ENCODE measurements around the gene MAPK10. TPM values are rescaled to one million over a fixed set of nuclear protein-coding genes. Genes with fewer than 3 reads are reported as not detected.

The MAPK10 gene
- total RNA-seq, 1 donor from 2014 or later = 2.2 TPM

DNA sequence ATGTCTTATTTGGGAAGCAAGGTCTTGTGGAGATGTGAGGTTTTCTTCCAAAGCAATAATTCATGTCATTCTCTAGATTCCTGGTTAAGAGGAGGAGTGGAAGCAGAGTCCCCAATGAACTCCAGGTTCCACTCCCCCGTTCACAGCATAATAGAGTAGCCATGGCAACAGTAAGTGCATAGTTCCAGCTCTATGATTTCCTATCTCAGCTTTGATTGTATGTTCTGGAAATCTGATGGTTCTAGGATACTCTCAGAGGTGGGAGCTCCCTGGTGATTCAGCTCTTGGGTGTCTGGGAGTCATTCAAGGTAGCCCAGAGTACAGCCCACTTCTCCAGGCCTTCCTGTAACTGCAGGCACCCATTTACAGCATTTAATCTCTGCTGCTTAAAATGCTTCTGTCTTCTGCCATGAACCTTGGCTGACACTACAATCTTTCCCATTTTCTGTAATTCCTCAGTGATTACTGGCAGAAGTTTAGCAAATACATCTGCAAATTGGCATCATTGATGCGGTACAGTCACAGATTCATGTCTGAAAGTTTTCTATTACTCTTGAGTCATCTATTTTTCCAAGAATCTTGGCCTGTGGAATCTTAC is 242.0 kb downstream of the MAPK10 start:
- no peak for DNase-seq (ENCODE audit: low read depth)
- TF ChIP-seq, protein P1, sequence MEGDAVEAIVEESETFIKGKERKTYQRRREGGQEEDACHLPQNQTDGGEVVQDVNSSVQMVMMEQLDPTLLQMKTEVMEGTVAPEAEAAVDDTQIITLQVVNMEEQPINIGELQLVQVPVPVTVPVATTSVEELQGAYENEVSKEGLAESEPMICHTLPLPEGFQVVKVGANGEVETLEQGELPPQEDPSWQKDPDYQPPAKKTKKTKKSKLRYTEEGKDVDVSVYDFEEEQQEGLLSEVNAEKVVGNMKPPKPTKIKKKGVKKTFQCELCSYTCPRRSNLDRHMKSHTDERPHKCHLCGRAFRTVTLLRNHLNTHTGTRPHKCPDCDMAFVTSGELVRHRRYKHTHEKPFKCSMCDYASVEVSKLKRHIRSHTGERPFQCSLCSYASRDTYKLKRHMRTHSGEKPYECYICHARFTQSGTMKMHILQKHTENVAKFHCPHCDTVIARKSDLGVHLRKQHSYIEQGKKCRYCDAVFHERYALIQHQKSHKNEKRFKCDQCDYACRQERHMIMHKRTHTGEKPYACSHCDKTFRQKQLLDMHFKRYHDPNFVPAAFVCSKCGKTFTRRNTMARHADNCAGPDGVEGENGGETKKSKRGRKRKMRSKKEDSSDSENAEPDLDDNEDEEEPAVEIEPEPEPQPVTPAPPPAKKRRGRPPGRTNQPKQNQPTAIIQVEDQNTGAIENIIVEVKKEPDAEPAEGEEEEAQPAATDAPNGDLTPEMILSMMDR (conservative IDR thresholded peaks at IDR 0.05; ENCODE audit: low read depth, low read length) = no peak
- H3K4me3 ChIP-seq (ENCODE audit: low read depth, low read length) = no peak overlapping the region

DNA sequence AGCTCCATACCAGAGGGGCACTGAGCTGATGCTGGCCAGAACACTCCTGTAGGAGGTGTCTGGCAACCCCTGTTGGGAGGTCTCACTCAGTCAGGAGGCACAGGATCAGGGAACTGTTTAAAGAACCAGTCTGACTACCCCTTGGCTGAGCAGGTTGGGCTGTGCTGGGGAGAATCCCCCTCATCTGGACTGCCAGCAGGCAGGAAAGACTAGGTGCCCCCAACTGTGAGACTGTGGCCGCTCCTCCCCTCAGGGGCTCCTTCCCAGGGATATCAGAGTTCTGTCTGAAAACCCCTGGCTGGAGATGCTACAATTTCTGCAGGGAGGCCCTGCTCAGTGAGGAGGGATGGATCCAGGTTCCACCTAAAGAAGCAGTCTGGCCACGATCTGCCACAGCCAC is 245.3 kb downstream of the MAPK10 start:
- no peak overlapping the region for H3K4me3 ChIP-seq (ENCODE audit: low read depth, low read length)
- no peak for DNase-seq (ENCODE audit: low read depth)
- TF ChIP-seq, protein P1 (conservative IDR thresholded peaks at IDR 0.05; ENCODE audit: low read depth, low read length) = no peak

DNA sequence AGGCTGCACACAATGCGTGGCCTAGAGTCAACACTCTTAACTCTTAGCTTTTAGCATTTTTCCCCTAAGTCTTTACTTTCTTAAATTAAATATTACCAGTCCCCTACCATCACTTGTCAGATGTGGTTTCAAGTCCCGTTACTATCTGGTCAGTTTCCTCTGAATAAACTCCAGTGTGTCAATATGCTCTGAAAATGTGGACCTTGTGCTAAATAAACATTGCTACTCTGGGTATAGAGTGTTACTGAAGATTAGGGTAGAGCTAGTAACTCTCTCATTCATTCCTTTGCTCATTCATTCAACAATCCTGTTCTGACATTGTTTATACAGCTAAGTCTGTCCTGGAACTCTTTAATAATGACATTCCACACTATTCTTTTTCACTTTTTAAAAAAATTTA is 251.0 kb downstream of the MAPK10 start:
- no peak overlapping the region for H3K4me3 ChIP-seq (ENCODE audit: low read depth, low read length)
- TF ChIP-seq, protein P1 (conservative IDR thresholded peaks at IDR 0.05; ENCODE audit: low read depth, low read length) = no peak
- DNase-seq (ENCODE audit: low read depth) = no peak

DNA sequence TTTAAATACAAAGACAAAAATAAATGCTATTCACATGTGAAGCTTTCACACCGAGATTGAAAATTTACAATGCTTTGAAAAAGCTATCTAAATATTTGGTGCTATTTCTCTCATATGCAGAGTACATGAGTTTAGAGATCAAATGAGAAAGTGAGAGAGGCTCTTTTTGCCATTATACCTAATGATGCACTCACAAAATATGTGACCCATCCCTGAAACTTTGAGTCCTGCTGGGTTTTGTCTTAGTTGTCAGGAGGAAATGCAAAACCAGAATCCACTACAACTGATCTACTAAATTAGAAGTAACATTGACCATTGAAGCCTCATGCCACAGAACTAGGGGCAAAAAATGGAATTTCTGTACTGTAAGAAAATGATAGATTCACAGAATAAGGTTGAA is 251.7 kb downstream of the MAPK10 start:
- no peak overlapping the region for H3K4me3 ChIP-seq (ENCODE audit: low read depth, low read length)
- DNase-seq (ENCODE audit: low read depth) = no peak
- TF ChIP-seq, protein P1 (conservative IDR thresholded peaks at IDR 0.05; ENCODE audit: low read depth, low read length) = no peak

DNA sequence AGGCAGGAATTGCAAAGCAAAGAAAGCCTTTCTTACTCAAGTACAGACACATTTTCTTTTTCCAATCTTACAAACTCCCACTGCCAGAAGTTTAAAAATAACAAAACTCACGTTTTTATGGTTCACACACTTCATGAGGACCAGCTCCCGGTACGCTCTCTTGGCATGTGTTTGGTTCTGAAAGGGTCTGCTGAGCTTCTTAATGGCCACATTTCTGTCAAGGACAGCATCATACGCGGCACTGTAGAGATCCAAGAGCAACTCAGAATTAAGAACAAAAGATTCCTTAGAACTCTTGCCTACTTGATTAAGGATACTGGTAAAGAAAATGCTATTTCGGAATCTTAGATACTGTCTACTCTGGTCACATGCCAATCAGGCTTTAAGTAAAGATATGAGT is 252.7 kb downstream of the MAPK10 start:
- DNase-seq (ENCODE audit: low read depth) = no peak
- TF ChIP-seq, protein P1 (conservative IDR thresholded peaks at IDR 0.05; ENCODE audit: low read depth, low read length) = no peak
- H3K4me3 ChIP-seq (ENCODE audit: low read depth, low read length) = no peak overlapping the region

DNA sequence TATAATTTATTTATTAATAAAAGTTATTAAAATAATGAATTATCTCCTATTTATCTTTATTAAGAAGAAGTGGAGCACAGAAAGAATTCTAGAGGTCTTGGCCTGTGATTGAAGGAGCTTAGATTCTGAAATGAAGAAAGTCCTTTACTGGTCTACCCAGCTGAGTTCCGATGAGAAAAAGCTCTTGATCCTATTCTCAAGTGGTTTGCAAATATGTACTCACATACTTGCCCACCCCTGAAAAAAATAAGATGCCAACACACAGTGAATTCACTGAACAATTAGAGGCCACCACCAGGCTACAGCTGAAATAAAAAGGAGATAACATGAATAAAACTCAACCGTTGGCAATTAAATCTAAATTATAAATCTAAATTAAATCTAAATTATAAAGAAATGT is 253.4 kb downstream of the MAPK10 start:
- no peak for DNase-seq (ENCODE audit: low read depth)
- no peak overlapping the region for H3K4me3 ChIP-seq (ENCODE audit: low read depth, low read length)
- TF ChIP-seq, protein P1 (conservative IDR thresholded peaks at IDR 0.05; ENCODE audit: low read depth, low read length) = no peak

DNA sequence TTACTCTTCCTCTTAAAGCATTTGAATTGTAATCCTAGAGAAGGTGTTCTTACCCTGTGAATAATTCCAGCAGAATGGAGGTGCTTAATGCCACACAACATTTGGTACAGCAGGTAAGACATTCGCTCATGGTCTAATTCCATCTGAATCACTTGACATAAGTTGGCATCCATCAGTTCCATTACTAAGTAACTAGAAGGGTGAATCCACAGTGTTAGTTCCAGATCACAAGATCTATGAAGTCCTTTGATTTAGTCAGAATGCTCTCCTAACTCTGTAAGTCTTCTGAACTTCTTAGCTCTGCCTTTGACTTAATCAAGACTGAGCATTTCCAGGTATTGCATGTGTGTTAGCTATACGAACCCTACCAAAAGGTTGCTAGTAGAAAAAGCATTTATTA is 258.0 kb downstream of the MAPK10 start:
- DNase-seq (ENCODE audit: low read depth) = peak; percentile 87
- TF ChIP-seq, protein P1 (conservative IDR thresholded peaks at IDR 0.05; ENCODE audit: low read depth, low read length) = no peak
- H3K4me3 ChIP-seq (ENCODE audit: low read depth, low read length) = no peak overlapping the region

All from epithelial cell of proximal tubule (primary cell).